ENCODE data around the gene ACSL6.

- TF ChIP-seq IRF5 (IDR thresholded peaks at IDR 0.05; ENCODE audit: borderline replicate concordance) (no peak), SIN3A (IDR thresholded peaks at IDR 0.05; ENCODE audit: low read depth, low read length) (no peak), TARDBP (IDR thresholded peaks at IDR 0.05; ENCODE audit: borderline replicate concordance) (no peak), RAD51 (IDR thresholded peaks at IDR 0.05) (no peak), TAF1 (IDR thresholded peaks at IDR 0.05; ENCODE audit: borderline replicate concordance, low read depth, low read length) (no peak), NR2C2 (IDR thresholded peaks at IDR 0.05; ENCODE audit: borderline replicate concordance, control insufficient read depth, insufficient read length, low read depth) (no peak), BMI1 (IDR thresholded peaks at IDR 0.05; ENCODE audit: borderline replicate concordance) (no peak), E2F4 (IDR thresholded peaks at IDR 0.05; ENCODE audit: low read depth, low read length) (no peak)
Observed at GRCh38 chr5:131914472-131914871, 97.0 kb downstream of the ACSL6 start.
